Fibroblast of skin of left quadriceps (primary cell): ENCODE measurements around the gene CAMTA1.
A peak's percentile ranks its signal among the peaks of the same experiment; 100 is the strongest.

Experiments
- DNase-seq, 2 experiments: peaks; one replicate each; pipeline ENCODE4 v3.0.0-alpha.2; 2013; ENCODE audit warnings: low read depth in 2 of 2

CAMTA1 gene

DNA sequence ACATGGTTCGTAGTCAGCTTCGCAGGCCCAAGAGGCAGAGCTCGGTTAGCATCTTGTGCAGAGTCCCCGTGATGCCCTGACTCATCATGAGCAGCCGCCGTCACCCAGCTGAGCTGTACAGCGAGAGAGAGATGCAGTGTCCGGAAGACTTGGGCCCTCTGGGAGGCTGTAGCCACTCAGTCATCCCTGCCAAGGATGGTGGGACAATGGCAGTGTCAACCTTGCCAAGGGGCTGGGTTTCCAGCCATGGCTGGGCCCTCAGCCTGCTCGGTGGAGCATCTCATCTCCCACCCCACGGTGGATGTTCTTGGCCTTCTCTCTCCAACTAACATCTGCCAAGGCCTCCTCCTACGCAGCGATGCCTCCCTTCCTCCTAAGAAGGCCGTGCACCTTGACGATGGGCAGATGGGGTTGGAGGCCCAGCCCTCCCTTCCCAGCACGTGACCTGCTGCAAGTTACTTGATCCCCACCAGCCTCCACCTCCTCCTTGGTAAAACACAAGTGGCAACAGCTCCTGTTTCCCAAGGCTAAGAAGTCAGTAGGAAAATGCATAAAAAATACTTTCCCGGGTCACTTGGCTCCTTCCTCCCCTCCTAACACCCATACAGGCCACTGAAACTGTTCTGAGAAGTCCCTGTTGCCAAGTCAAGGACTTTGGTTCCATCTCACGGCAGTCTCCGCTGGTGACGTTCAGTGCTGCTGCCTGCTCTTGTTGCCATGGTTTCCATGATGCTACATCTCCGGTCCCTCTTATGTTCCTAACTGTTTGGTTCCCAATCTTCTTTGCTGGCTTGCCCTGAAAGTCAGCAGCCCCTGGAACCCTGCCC is 601.2 kb downstream of the CAMTA1 start:
- no peak for DNase-seq

DNA sequence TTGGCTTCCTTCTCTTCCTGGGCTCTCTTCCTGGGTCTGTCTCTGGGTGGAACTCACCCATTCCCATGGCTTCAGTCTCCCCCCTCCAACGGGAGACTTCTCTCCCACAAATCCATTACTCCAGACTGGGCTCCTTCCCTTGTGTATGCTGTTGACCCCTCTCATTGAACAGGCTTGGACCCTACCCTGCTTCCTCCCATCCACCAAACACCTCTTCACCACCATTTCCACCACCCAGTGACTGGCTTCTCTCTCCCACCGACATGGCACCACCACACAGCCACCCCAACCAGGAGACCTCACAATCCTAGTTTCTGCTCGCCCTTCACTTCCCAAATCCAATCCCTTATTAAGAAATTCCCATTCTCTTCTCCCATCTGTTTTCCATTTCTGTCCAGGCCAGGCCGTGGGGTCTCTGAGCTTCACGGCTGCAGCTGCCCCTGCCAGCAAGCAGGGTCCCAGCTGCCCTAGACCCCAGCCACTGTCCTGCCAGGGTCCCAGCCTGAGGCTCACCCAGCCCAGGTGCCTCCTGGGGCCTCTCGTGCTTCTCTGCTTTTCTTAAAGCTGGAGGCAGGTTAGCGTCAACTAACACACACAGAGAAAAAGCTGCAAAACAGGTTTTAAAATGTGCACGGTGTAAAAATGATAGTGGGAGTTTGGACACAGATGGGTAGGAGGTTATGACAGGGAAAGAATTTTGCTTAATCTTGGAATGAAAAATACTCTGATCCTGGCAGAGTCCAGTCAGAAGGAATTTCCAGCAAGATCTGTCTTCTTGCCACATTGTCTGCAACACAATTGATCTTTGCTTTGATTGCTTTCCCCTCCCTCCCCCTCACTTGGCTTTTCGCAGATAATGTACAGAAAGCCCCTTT is 602.0 kb downstream of the CAMTA1 start:
- no peak for DNase-seq

DNA sequence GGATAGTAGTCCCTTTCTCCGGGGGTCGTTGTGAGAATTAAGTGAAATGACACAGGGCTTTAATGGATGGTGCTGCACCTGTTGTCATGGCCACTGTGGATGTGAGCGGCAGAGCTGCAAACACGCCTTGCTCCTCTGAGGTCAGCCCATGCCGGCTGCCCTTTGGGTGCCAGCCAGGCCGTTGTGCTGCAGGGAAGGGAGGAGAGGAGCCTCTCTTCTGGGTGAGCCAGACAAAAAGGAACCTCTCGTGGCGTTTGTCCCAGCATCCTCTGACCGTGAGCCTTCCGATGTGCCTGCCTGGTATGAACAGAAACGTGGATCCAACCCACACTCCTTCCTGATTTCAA is 602.9 kb downstream of the CAMTA1 start:
- DNase-seq, result no peak

DNA sequence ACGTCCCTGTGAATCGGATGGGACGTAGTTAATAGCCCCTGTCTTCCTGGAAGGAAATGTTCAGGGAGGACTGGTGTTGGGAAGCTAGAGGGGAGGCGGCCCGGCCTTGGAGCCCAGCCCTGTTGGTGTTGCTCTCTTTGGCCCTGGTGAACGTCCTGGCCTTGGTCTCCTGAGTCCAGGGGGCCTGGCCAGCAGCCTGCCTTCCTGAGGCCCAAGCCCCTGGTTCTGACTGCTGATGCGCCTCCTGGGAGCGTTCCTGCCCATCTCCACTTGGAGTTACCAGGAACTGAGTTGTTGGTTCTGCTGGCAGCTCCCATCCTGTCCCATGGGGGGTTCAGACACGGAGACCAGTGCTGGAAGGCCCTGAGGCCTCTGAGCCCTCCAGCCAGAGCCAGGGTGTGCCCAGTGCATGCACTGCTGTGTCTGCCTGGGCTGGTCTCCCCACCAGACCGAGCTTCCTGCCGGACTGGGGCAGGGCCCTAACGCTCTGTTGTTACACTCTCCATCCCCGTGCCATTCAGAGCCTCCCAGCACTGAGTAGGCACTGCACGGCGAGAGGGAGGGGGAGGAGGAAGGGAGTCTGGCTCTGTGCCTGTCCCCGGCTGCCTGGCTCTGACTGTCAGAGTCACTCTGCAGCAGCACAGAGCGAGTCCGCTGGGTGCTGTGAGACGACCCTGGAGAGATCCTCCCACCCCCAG is 603.4 kb downstream of the CAMTA1 start:
- DNase-seq, result no peak

DNA sequence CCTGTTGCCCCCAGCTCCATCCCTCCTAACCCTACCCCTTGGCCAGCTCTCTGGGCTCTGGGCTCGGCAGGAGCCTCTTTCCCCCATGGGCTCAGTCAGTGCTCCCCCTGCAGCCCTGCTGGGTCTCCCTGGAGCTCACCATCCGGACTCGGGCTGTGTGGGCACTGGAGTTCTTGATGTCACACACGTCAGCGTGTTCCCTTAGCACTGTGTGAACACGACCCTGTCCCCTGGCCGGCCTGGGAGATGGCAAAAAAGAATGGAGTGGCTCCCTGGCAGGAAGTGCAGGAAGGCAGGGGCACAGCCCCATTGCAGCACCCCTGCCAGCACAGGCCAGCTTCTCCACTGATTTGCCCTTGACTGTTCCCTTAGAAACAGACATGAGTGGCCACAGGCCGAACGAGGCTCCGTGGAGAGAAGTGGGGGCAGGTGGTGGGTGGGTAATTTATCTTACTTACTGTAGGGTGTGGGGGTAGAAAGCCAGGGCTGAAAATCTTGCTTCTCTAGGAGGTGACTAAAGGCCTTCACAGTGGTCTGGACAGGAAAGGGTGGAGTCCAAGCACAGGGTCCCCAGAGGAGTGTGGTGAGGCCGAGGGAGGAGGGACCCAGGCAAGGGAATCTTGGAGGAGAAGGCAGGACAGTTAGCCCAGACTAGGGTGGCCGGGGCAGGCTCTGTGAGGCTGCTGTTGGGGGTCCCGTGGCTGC is 604.1 kb downstream of the CAMTA1 start:
- DNase-seq, result no peak

DNA sequence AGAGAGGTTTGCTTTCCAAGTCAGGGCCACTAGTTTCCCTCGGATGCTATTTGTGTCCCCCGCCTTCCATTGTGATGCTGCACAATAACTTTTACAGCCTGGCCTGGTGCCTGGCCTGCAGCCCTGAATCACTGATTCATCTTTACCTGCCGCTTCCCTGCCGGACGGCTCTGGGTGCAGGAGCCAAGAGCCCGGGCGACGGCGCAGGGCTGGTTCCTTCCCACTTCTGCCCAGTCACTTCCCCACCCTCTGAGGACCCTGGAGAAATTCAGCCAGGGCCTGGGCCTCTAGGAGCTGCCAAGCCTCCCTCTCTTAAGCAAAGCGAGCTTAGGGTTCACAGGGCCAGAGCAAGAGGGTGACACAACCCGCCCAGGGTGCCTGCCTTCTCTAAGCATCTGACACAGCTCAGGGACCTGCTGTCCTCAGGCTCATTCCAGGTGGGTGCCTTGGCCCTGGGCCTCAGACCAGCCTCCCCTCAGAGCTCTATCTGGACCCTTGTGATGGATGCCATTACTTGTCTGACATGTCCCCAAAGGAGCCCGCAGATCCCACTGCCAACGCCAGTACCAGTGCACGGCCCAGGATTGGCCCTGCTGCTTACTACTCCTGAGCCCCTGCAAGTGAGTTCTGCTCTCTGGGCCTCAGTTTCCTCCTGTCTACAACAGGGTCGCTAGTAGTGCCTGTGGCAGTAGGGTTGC is 604.8 kb downstream of the CAMTA1 start:
- DNase-seq, result no peak

DNA sequence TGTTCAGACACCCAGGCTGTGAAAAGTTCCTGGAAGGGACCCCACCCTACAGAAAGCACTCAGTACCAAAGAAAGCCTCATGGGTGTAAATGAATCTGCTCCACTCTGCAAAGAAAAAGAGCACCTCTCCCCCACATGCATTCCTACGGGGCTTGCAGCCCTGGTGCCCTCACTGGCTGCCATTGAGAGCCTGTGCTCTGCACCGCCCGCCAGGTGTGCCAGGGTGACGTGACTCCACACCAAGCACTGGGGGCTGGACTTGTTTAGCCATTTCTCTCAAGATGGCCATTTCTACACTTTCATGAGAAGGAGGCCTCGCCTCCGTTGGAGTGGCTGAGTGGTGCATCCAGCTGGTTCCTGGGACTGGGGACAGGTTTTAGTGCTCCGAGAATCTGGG is 605.3 kb downstream of the CAMTA1 start:
- no peak for DNase-seq

DNA sequence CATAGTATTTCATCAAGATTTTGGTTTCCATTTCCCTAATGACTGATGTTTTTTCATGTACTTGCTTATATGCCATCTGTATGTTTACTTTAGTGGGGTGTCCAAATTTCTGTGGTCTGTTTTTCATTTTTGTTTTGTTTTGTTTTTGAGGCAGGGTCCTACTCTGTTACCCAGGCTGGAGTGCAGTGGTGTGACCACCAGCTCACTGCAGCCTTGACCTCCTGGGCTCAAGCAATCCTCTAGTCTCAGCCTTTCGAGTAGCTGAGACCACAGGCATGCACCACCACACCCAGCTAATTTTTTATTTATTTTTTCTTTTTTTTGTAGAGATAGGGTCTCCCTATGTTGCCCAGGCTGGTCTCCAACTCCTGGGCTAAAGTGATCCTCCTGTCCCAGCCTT is 607.9 kb downstream of the CAMTA1 start:
- no peak for DNase-seq

DNA sequence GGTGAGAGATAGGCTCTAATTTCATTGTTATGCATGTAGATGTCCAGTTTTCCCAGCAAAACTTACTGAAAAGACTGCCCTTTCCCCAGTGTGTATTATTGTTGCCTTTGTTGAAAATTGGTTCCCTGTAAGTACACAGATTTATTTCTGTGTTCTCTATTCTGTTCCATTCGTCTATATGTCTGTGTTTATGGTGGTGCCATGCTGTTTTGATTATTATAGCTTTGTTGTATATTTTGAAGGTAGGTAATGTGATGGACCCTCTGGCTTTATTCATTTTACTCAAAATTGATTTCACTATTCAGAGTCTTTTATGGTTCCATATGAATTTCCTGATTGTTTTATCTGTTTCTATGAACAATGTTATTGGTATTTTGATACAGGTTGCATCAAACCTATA is 610.0 kb downstream of the CAMTA1 start:
- DNase-seq, result no peak

DNA sequence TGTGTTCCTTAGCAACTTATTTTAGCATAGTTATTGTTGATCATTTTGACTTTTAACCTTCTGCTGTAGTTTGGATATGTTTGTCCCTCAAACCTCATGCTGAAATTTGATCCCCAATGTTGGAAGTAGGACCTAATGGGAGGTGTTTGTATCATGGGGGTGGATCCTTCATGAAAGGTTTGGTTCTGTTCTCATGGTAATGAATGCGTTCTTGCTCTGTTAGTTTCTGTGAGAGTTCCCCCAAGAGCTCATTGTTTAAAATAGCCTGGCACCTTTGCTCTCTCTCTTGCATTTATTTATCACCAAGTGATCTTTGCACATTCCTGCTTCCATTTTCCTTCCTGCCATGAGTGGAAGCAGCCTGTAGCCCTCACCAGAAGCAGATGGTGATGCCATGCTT is 613.7 kb downstream of the CAMTA1 start:
- DNase-seq, result no peak

DNA sequence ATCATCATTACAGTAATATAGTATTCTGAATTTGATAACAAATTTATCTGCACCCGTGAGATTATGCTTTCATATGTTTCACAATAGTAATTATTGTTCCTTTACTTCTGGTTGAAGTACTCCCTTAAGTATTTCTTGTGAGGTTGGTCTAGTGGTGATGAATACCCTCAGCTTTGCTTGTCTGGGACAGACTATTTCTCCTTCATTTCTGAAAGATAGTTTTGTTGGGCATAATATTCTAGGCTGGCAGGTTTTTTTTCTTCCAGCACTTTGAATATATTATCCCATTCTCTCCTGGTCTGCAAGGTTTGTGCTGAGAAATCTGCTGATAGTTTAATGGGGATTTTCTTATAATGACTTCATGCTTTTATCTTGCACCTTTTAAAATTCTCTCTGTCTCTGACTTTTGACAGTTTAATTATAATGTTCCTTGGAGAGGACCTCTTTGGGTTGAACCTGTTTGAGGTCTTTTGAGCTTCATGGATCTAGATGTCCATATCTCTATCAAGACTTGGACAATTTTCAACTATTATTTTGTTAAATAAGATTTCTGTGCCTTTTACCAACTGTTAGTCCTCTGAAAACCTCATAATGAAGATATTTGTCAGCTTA is 614.4 kb downstream of the CAMTA1 start:
- DNase-seq, result no peak

DNA sequence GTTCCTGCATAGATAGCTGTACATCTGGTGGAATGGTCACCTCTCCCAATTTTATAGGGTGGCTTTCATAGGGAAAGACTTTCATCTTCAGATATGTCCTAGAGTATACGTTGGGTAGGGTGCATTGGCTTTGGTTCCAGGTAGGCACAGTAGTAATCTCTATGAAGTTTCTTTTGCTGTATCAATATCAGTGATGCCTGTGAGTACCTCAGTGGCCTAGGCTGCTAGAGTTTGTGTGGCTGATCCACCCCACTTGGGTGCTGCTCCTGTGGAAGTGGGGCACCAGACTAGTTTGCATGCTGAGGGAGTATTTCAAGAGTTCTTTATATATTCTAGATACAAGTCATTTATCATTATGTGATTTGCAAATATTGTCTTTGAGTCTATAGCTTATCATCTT is 615.3 kb downstream of the CAMTA1 start:
- no peak for DNase-seq

DNA sequence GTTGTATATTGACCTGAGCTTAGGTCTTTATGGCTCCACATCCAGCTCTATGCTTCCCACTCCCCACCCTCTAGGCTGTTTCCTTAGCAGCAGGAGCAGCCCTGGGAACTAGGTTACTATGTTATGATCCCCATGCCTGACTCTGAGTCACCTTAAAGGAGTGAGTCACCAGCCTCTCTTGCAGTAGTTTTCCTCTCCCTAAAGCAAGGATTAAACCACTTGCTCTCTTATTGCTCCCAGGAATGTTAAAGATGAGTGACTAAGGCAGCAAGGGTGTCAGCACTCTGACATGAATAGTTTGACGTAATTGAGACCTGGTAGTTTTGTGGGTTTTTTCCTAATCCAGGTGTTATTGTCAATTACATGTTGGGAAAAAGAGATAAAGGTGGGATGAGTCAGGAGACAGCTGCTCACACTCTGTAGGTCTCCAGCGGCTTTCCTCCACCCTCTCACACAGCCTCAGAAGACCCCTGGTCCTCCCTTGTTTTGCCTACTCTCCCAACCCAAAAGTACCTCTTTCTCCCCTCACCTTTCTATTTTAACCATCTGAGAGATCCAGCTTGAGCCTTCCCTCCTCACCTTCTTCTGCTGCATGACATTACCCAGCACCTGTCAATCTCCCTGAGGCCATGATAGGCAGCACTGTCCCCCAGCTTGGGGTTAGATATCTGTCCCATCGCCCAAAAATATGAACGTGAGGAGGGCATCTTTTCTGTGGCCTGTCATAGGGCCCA is 616.7 kb downstream of the CAMTA1 start:
- peak; percentile 95 to 96 for DNase-seq

DNA sequence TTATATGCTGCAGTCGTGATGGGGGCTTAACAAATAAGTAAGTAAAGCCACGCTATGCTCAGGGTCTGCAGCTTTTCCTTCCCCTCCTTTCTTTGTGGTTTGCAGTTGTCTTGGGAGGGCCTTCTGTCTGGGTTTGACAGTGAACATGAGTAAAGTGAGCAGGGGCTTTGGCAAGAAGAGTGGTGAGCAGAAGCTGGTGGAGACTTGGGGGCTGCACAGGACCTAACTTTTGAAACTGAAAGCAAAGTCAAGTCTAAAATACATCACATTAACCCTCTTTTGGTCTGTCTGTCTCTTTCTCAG is 617.2 kb downstream of the CAMTA1 start:
- DNase-seq, result no peak

DNA sequence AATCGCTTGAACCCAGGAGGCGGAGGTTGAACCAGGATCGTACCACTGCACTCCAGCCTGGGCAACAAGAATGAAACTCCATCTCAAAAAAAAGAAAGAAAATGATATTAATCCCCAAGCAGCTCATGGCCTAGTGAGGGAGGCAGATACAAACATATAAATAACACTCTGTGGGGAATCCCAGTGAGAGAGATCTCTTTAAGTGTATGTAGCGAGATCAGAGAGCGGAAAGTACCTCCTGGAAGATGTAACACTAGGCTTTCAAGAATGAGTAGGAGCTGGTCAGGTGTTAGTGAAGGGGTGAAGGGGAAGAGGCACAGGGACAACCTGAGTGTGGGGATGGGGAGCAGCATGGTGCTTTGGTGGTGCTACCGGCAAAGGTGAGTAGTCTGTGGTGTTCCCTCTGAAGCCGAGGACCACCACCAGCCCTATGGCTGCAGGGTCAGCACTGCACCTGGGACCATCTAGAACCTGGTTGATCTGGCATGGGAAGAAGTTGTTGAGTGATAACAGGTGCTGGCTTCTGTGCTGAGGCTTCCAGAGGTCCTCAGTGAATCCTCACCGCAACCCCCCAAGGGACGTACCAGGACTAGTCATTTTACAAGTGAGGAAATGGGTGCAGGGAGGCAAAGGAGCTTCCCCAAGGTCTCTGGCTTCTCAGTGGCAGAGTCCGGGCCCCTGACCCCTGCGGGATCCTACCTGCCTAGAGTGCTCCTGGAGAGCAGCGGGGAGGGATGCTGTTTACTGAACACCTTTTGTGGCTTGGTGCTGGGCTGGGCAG is 618.2 kb downstream of the CAMTA1 start:
- DNase-seq, result no peak

DNA sequence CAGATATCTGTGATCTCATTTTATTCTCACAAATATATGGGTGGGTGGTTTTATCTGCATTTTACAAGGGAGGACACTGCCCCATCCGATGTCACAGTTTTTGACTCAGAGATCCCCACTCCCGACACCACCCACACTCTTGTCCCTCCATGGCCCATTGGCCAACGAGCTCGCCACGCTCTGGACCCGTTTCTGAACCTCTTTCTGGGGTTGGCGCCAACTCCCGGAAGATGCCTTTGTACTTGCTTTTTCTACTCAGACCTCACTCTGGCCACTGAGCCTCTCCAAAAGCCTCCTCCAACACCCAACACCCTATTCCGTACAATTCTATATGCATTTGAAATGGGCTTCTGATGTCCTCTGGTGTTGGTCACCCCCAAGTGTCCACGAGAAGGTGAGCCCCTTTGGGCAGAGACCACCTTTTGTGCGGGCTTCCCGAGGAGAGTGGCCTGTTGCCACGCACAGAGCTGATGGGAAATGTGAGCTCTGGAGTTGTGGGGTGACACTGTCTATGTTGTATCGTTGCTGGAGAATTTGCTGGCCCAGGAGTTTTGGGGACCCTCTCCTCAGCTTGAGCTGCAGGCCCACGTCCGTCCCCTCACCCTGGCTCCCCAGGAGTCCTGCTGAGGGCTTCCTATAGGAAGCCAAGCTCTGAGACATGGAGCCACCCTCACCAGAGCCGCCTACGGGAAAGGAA is 618.9 kb downstream of the CAMTA1 start:
- no peak for DNase-seq

DNA sequence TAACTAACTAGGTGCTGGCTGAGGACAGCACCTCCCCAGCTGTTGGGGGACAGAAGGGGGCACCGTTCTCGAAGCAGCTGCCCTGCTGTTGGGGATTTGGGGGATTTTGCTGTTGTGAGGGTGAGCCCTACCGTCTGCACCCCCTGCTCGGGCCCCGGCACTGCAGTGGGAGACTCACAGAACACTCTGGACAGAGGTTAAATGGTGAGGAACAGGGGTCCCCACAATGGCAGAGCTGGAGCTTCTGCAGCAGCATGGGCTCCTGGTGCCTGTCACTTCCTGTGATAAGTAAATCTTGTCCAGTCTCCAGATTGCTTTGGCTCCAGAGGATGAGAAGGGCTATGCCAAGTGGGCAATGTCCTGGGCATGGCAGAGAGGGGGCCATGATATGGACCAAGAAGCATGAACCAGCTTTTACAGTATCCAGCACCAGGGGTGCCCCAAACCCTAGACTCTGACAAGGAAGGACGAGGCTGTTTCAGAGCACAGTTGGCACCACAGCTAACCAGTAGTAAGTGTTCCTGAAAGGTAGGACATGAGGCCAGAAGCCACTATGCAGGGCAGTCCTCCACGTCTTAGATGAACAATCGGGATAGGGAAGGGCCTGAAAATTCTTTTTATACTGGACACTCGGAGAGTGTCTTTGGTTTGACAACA is 620.7 kb downstream of the CAMTA1 start:
- DNase-seq, result no peak
